Suppressor macrophage (primary cell): ENCODE measurements around the gene SIGLEC11.
A peak's percentile ranks its signal among the peaks of the same experiment; 100 is the strongest.
"Not testable (repeated sequence)": the region's sequence is repeated elsewhere in the genome, so short reads cannot be mapped to it uniquely, and the experiment has no call there.

Source experiments
- DNase-seq, 4 experiments: peaks; one replicate each; pipeline ENCODE4 v3.0.0-alpha.2; 2020 to 2022

SIGLEC11 gene

DNA sequence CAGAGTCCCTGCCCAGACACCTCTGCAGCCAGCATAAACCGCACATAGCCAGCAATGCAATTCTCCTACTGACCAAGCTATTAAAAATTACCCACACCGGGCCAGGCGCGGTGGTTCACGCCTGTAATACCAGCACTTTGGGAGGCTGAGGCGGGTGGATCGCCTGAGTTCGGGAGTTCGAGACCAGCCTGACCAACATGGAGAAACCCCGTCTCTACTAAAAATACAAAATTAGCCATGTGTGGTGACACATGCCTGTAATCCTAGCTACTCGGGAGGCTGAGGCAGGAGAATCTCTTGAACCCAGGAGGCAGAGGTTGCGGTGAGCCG lies 36.1 kb downstream of the SIGLEC11 start:
- DNase-seq = not testable (repeated sequence)

DNA sequence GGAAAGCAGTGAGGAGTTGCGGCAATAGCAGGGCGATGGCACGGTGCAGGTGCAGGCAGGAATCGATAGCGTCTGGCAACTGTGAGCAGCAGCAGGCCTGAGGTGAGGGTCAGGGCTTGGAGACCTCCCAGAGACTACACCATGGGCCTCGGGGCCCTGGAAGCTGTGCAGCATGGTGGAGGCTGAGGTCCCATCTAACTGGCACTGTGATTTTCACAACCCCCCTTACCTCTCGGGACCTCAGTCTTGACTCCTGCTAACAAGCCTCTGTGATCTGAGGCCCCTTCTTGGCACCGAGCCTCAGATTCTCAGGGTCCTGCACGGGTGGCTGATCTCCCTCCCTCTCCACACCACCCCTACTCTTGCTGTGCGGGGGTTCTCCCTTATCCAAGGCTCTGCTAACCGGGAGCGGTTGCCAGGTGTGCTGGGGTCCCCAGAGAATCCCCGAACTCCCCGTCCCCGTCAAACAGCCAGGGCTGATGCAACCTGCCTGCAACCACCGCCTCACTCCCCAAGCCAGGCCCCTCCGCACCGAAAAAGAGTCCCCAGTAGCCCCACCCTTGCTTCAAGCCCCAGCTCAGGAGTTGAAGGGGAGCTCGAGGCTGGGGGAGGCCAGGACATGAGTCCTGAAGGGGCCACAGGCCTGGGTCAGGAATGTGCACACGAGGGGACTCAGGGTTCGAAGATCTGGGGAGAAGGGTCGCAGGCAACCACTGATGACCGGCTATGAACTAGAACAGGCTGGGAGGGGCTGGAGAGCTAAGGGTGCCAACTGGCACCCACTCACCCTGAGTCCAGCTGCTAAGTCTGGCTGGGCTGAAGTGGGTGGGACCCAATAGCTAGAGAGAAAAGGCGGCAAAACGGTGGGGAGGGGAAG lies 36.7 kb downstream of the SIGLEC11 start:
- no peak for DNase-seq

DNA sequence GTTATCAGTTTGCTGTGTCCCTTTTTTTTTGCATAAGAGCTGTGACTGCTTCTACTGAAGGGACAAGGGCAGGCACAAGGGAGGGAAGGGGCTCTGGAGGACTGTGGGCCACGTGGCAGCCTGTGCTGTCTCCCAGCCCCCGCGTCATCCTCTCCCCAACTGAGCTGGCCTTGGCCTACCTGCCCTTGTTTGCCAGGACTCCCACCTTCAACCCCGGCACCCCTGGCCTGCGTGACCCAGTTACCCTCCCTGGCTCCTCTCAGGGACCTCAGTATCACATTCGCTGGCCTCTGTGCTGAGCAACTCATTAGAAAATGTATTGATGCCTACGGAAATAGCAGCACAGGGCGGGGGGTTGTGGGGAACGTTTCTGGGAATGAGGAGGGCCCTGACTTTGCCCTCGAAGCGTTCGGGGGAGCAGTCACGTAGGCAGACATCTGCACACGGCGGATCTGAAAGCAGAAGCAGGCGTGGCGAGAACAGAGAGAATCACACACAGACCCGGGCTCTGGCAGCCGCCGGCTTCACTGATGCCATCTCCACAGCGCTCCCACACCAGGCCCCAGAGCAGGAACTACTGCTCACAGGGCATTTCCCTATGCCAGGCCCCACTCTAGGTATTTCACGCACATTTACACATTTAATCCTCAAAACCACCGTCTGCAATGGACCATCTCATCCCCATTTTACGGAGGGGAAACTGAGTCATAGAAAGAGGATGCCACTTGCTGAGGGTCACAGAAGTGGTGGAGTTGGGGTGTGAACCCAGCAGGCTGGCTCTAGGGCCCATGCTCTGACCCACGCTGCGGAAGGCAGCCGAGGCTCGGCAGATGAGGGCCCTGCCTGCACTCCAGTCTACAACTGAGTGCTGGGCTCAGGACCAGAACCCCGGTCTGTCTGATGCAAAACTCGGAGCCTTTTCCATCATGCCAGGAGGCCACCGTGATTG lies 37.6 kb downstream of the SIGLEC11 start:
- DNase-seq = peak; percentile 52 to 81 (median 72)

DNA sequence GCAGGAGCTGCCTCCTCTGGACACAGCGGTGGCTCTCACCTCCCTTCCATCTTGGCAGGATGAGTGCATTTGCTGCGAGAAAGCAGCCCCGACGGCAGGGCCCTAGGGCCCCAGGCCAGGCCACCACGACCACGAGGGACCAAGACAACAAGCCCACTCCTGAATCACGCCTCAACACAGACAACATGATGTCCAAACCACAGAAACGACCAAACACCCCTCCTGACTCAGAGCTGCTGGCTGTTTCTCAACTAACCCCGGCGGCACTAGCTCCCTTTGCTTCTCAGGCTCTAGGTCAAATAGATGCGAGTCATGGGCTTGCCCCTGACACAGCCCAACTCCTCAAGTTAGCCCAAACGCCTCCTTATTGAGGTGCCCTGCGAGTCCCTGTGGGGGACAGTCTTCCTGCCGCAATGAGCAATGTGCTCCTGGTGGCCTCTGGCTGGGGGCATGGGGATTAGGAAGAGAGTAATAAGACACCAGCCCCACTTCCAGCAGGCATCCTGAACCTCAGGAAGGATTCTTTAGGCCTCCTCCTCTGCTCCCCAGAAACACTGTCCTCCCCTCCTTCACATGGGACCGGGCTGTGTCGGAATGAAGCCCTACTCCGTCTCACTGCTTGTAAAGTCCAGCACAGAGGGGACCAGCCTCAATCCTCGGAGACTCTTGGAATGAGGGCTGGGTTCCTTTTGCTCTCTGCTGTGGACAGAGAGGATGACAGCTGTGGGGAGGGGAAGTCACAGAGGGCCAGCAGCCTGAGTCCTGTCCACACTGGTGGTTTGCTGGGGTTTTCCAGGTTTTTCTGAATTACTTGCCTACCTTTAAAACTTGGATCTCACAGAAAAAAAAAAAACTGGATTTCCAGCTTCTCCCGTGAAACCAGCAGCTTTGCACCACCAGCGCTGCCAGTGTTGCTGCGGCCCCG lies 38.8 kb downstream of the SIGLEC11 start:
- DNase-seq = peak; percentile 21 to 52 (median 41)

DNA sequence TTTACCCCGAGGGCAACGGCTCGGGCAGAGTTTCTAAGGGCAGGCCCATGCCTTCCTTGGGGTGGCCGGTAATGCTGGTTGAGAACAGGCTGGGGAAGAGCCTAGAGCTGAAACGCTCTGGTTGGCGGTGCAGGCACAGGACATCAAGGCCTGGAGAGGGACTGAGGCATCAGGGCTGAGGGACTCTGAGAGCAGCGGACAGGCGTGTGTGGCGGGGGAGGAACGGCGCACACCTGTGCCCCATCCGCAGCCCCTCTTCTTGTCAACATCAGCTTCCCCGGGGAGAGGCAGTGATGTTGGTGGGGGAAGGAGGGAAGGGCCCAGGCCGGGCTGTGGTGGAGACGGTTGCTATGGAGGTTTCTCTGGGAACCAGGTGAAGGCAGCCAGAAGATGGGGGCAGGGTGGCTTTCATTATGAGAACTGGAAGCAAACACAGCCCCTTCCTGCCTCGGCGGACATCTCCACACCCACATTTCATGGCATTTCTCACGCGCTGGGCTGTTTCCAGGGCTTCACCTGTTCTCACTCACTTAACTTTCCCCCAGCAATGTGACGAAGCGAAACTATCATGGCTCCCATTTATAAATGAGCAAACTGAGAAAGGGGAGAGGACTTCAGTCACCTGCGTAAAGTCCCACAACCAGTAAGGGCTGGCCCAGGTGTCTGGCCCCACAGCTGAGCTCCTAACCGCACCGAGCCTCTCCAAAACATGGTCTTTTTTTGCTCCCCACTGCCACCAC lies 40.2 kb downstream of the SIGLEC11 start:
- no peak for DNase-seq

DNA sequence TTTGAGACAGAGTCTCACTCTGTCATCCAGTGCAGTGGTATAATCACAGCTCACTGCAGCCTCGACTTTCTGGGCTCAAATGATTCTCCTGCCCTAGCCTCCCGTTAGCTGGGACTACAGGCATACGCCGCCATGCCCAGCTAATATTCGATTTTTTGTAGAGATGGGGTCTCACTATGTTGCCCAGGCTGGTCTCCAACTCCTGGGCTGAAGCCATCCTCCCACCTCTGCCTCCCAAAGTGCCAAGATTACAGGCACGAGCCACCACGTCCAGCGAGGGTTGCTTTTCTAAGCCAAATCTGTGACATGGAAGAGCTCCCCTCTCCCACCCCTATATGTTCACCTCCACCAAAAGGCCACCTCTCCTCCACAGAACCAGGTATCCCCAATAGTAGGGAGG lies 42.9 kb downstream of the SIGLEC11 start:
- no peak for DNase-seq

DNA sequence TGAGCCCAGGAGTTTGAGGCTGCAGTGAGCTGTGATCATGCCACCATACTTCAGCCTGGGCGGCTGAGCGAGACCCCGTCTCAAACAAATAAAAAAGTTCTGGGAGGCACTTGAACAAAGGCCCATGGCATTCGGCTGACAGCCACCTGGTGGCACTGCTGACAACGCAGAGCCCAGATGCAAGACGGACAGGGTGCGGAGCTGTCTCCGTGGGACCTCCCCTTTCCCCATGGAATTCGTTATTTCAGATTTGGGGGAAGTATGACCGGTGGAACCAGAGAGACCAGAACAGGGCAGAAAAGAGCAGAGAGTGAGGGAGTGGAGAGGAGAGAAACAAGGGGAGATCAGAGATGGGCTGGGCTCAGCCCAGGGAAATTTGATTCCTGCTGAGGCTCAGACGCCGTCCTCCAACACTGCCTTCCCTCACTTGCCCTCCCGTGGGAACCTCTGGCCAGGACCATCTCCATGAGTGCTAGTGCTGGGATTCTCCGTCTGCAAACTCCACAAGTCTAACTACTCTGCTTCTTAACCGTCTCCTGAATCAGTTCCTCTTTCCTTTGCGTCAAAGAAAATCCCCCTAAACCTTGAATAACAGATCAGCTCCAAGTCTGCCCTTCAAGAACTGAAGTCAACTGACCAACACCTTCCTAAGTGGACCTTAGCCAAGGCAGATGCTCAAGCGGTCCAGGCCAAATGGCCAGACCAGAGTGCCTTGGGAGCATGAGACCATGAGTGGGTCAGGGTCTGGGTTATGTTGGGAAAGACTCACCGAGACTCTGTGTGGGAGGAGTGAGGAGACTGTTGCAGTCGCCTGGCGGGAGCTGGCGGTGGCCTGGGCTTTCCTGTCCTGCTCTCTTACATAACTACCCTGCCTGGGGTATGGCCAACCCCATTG lies 43.9 kb downstream of the SIGLEC11 start:
- DNase-seq = peak; percentile 76 to 87 (median 82)

DNA sequence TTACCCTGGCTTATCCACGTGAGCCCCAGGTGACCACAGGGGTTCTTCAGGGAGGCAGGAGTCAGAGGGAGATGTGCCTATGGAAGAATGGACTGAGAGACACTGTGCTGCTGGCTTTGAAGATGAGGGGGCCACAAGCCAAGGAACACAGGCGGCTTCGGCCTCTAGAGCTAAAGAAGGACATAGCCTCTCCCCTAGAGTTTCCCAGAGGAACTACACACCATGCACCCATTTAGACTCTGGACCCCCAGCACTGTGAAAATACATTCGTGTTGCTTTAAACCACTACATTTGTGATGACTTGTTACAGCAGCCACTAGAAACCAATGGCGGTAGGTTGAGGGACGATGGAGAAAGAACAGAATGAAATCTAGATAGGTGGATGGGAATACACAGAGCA lies 45.7 kb downstream of the SIGLEC11 start:
- DNase-seq = no peak

DNA sequence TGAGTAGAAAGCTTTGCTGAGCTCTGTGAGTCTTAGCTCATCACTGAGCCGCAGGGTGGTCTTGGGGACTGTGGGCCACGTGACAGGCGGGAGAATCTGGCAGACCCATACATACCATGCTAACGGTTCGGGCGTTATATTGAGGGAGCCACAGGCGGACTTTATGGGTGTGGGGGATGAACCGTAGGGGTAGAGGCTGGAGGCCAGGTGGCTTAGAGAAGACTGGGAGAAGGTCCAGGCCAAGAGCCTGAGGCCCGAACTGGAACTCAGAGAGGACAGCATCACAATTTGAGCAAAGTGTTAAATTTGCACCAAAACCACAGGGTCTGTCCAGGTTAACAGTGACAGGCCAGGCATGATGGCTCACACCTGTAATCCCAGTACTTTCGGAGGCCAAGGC lies 47.3 kb downstream of the SIGLEC11 start:
- DNase-seq = no peak

DNA sequence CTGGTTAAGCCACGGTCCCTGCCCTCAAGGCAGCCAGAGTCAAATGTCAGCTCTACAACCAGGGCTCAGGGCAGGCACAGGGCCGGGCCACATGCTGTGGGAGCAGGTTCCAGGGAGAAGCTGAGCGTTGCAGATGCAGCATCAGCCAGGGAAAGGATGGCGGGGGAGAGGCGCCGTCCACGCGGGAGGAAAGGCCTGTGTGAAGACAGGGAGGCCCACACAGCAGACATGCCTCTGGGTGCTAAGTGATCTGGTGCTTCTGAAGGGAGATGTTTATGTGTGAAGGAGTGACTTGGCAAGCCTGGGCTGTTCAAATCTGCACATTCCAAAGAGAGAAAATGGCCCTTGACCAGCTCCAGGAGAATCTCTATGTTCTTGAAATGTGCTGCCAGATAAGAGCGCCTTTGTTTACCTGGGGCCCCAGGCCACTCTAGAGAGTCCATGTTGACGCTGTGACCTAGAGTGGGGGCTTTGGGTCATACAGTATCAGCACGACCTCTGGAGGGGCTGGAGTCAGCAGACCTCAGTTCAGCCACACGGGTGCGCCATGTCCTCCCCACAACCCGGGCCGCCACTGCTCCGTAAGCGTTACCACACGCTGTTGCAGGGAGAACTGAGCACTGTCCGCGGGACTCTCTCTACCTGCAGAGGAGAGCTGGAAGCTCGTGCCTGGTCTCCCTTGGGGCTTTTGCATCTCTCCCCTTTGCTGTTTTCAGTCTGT lies 47.8 kb downstream of the SIGLEC11 start:
- peak in 1 of 4 experiments; percentile 23 for DNase-seq

DNA sequence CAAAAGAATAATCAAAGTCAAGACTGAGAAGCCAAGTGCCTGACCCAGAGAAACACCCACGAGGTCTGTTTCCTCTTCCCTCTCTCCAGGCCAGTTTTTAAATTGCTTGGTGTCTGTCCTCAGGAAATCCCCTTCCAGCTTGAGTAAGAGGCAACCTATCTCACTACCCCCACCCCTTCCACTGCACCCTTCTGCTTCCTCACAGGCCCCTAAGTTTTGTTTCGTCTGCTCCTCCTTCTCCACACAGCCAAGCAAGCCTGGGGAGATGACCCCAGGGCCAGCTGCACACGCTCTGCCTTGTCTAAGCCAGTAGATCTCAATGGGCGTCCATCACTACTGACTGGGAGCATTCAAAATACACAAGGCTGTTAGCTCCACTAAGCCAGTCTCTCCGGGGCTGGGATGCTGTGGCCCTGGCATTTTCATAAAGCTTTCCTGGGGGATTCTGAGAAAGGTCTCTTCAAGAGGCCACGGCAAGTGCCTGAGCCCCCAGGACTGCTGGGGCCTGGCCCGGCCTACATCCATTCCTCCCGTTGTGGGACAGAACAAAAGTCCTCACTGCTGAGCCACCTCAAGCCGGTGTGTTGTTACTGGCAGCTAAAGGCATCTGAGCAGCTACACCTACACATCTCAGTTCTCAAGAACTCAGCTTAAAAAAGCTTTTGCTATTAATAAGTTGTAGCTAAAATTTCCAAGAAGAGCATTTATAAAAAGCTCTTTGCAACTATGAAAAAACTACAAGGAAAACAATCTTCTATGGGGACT lies 49.4 kb downstream of the SIGLEC11 start:
- peak; percentile 77 to 92 (median 88) for DNase-seq

DNA sequence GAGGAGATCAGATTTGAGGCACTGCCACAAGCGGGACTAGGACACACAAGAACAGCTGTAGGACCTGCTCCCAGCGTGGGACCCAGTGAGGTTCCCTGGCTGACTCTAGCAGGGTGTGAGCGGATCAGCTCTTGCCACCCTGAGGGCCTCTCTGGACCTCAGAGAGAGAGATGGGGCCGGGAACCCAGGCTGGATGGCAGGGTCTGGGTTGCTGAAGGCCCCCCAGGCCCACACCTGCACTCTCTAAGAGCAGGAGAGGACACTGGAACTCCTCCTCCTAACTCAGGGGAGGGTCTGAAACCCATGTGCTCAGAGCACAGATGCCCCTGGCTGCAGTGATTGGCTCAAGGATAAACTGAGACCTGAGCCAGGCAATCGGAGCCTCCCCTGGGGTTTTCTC lies 50.8 kb downstream of the SIGLEC11 start:
- no peak for DNase-seq

DNA sequence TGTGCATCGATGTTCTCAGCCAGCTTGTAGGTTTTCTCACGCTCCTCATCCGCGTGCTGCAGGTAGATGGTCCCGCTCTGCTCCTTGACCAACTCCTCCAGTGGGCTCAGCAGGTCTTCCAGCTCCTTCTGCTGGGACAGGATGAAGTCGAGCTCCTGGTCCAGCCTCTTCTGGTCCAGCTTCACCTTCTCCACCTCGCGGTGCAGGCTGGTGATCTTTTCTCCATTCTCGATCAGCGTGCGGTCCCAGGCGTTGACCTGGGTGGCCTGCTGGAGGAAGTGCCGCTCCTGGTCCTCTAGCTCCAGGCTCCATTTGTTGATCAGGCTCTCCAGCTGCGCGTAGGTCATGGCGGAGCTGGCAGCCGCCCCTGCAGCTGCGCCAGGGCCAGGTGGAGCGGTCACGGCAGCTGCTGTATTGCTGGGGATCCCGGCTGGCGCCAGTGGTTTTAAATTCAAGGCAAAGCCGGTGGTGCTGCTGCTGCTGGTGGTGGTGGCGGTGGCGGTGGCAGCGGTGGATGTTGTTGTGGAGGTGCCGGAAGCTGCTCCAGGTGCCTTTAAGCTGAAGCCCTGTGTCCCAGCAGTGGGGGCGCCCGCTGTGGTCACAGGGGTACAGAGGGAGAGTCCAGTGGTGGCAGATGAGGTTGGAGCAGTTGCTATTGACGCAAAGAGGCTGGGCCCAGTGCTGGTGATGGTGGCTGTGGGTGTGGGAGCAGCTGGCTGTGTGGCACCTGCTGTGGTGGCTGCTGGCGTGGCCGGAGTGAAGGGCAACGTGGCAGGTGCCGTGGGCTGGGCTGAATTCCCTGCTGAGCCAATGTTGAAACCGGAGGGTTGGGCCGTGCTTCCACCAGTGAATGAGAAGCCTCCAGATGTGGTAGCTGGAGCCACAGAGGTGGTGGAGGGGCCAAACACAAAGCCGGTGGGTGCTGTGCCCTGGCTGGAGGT lies 52.2 kb downstream of the SIGLEC11 start:
- DNase-seq = no peak

DNA sequence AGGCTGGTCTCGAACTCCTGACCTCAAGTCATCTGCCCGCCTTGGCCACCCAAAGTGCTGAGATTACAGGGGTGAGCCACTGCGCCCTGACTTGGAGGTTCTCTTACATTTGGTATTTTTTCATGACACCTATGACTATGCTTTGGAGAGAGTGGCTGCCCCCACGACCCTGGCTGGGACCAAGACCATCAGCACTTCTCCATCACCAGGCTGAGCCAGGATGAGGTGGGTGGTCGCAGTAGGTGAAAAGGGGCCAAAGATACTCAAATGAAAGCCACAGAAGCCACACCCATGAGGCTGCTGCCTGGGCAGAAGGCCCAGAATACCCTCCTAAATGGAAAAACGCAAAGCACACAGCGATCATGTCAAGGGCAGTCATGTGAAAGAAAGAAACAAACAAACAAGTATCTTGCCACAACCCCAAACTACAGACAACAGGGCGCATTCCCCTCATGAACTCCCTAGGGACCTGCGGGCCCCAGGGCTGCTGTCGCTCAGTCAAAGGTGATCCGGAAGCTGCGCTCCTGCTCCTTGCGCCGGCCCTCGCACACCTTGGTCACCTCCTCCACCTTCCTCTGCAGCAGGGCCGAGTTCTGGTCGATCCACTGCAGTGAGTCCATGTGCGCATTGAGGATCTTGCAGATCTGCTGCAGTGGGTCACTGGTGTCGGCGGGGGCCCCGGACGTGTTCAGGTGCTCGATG lies 53.1 kb downstream of the SIGLEC11 start:
- DNase-seq = no peak

DNA sequence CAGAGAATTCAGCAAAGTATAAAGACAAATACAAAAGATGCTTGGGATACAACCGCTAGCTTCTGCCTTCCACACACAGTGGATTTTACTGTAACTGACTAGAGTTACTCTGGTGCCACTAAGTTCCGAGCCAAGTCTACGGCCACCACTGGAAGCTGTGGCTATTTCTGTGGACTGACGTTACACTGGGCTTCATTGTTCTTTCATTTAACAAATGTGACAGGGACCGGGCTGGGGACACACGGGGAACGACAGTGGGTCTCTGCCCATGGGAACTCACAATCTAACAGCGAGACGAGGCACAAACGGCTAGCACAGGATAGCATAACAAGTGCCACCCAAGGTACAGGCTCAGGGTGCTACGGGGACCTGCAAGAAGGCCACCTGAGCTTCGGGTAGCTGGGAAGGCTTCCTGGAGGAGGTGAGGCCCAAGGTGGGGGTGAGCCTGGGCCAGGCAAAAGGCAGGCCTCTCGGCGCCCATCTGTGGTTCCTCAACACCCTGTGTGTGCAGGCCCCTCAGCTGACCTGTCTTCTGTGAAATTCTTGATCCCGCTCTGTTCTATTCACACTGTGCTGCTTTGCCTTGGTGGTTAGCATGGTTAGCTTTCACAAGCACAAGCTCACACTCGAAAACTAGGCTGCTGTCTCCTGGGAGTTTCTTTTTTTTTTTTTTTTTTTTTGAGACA lies 54.0 kb downstream of the SIGLEC11 start:
- DNase-seq = no peak

DNA sequence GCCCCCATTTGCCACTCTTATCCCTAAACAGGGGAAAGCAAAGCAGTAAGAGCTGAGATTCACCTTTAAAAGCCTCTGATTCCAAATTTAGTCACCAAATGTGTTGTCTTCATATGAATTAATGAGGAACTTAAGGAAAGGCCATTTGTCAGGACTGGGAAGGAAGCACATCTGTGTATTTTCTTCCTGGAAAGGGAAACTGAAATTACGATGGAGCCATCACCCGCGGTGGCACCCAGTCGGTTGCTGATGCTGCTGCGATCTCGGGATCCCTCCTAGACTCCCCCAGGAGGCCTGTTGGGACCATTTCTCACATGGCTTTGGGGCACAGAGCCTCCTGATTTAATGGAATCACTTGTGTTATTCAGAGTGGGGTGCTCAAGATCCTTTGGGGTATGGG lies 56.8 kb downstream of the SIGLEC11 start:
- DNase-seq = peak; percentile 45 to 73 (median 67)
